Myocyte (in vitro differentiated cells): ENCODE measurements around the gene CDC42SE2. TPM values are rescaled to one million over a fixed set of nuclear protein-coding genes. Genes with fewer than 3 reads are reported as not detected.

ENCODE experiments used
- DNase-seq: peaks from one replicate; pipeline ENCODE4 v3.0.0-alpha.2; 2012; ENCODE audit warnings: low read depth
- total RNA-seq: library from RNA; depleted of rRNA; stranded (reverse); fragments of >200 nt; gene quantifications from 2 replicates; pipeline ENCODE4 v1.2.3, GENCODE V29; 2014

CDC42SE2 gene
- total RNA-seq, 1 donor from 2014 or later: 37.4 TPM

- no peak for DNase-seq
Measured at GRCh38 chr5:131430794-131431193, 166.9 kb downstream of the CDC42SE2 start.

GRCh38 chr5:131431794-131432193 is 167.9 kb downstream of the CDC42SE2 start:
- no peak for DNase-seq

GRCh38 chr5:131433109-131433508 is 169.3 kb downstream of the CDC42SE2 start:
- DNase-seq: no peak

GRCh38 chr5:131436081-131436480 is 172.2 kb downstream of the CDC42SE2 start:
- no peak for DNase-seq

- DNase-seq: no peak
Measured at GRCh38 chr5:131441184-131441583, 177.3 kb downstream of the CDC42SE2 start.

Other genes with a start within 250 kb of the CDC42SE2 start
- 269 and 287 TPM in 2 replicates for gene HINT1, start 98.8 kb upstream of the CDC42SE2 start, total RNA-seq
- gene LYRM7, start 93.1 kb upstream of the CDC42SE2 start, total RNA-seq: 6.5 and 8.8 TPM in 2 replicates